ENCODE results near the gene INTS1.
"Not testable (repeated sequence)": the region's sequence is repeated elsewhere in the genome, so short reads cannot be mapped to it uniquely, and the experiment has no call there.

DNA sequence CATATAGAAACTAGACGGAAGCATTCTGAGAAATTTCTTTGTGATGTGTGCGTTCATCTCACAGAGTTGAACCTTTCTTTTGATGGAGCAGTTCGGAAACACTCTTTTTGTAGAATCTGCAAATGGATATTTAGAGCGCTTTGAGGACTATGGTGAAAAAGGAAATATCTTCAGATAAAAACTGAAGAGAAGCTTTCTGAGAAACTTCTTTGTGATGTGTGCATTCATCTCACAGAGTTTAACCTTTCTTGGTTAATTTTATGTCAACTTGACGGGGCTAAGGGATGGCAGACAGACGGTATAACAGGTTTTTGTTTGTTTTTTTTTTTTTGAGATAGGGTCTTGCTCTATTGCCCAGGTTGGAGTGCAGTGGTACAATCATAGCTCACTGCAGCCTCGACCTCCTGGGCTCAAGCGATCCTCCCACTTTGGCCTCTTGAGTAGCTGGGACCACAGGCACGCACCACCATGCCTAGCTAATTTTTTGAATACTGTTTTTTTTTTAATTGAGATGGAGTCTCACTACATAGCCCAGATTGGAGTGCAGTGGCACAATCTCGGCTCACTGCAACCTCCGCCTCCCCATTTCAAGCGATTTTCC, 15.2 kb upstream of the INTS1 start:
- not testable (repeated sequence) for TF ChIP-seq SP1 (CRISPR knock-in tag; conservative IDR thresholded peaks at IDR 0.05); NR3C1 (CRISPR knock-in tag; conservative IDR thresholded peaks at IDR 0.05; ENCODE audit: low read depth); ESRRA (CRISPR knock-in tag; IDR thresholded peaks at IDR 0.05; ENCODE audit: borderline replicate concordance)
- TF ChIP-seq, protein P1, sequence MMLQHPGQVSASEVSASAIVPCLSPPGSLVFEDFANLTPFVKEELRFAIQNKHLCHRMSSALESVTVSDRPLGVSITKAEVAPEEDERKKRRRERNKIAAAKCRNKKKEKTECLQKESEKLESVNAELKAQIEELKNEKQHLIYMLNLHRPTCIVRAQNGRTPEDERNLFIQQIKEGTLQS (CRISPR knock-in tag; conservative IDR thresholded peaks at IDR 0.05): not testable (repeated sequence)
- TF ChIP-seq, protein P2, sequence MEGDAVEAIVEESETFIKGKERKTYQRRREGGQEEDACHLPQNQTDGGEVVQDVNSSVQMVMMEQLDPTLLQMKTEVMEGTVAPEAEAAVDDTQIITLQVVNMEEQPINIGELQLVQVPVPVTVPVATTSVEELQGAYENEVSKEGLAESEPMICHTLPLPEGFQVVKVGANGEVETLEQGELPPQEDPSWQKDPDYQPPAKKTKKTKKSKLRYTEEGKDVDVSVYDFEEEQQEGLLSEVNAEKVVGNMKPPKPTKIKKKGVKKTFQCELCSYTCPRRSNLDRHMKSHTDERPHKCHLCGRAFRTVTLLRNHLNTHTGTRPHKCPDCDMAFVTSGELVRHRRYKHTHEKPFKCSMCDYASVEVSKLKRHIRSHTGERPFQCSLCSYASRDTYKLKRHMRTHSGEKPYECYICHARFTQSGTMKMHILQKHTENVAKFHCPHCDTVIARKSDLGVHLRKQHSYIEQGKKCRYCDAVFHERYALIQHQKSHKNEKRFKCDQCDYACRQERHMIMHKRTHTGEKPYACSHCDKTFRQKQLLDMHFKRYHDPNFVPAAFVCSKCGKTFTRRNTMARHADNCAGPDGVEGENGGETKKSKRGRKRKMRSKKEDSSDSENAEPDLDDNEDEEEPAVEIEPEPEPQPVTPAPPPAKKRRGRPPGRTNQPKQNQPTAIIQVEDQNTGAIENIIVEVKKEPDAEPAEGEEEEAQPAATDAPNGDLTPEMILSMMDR (IDR thresholded peaks at IDR 0.05): not testable (repeated sequence)
- TF ChIP-seq, protein P3, sequence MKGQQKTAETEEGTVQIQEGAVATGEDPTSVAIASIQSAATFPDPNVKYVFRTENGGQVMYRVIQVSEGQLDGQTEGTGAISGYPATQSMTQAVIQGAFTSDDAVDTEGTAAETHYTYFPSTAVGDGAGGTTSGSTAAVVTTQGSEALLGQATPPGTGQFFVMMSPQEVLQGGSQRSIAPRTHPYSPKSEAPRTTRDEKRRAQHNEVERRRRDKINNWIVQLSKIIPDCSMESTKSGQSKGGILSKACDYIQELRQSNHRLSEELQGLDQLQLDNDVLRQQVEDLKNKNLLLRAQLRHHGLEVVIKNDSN (CRISPR knock-in tag; IDR thresholded peaks at IDR 0.05): not testable (repeated sequence)
